Spleen (tissue), 11 donors: Measurements from ENCODE around the gene HSFX3. TPM values are rescaled to one million over a fixed set of nuclear protein-coding genes. Genes with fewer than 3 reads are reported as not detected.

Experiments used
- DNase-seq: peaks from one replicate; pipeline ENCODE4 v3.0.0-alpha.2; 2020
- H3K27ac ChIP-seq, 8 donors: fragments of 200-600 bp; sonication (generic) in 7 of 8; 1 replicate in 4 of 8; 2 replicates in 4 of 8; pipeline versions ENCODE4 v1.5.0 to v1.8.0; 2016 to 2021; ENCODE audit warnings: inconsistent platforms in 4 of 8, mild to moderate bottlenecking in 4 of 8, moderate library complexity in 1 of 8
- H3K27me3 ChIP-seq, 7 donors: fragments of 200-600 bp; sonication (generic) in 6 of 7; replicated peaks in 1 of 7; 1 replicate in 4 of 7; 2 replicates in 3 of 7; pipeline versions ENCODE4 v1.5.0 to v1.8.0; 2016 to 2021; ENCODE audit warnings: inconsistent platforms in 3 of 7, mild to moderate bottlenecking in 1 of 7
- H3K36me3 ChIP-seq, 6 donors: fragments of 200-600 bp; sonication (generic) in 5 of 6; 1 replicate in 4 of 6; 2 replicates in 2 of 6; pipeline versions ENCODE4 v1.5.0 to v1.8.0; 2016 to 2021; ENCODE audit warnings: inconsistent platforms in 2 of 6
- H3K4me1 ChIP-seq, 6 donors: fragments of 200-600 bp; sonication (generic) in 5 of 6; 1 replicate in 3 of 6; 2 replicates in 3 of 6; pipeline versions ENCODE4 v1.5.0 to v1.8.0; 2016 to 2021; ENCODE audit warnings: inconsistent platforms in 3 of 6
- H3K4me3 ChIP-seq, 8 donors: fragments of 200-600 bp; sonication (generic) in 7 of 8; 1 replicate in 4 of 8; 2 replicates in 4 of 8; pipeline versions ENCODE4 v1.5.0 to v1.8.0; 2016 to 2021; ENCODE audit warnings: inconsistent platforms in 4 of 8, mild to moderate bottlenecking in 4 of 8, moderate library complexity in 2 of 8
- H3K9me3 ChIP-seq, 8 donors: fragments of 200-600 bp; sonication (generic) in 7 of 8; 1 replicate in 4 of 8; 2 replicates in 4 of 8; pipeline versions ENCODE4 v1.5.0 to v1.8.0; 2016 to 2021; ENCODE audit warnings: inconsistent platforms in 4 of 8
- POLR2A ChIP-seq, 3 donors: fragments of 450-650 bp; IDR thresholded peaks; one replicate each; pipeline ENCODE4 v1.5.1; 2017; ENCODE audit warnings: antibody characterized with exemption in 3 of 3, mild to moderate bottlenecking in 1 of 3
- POLR2AphosphoS5 ChIP-seq, 3 donors: sonication (generic); formaldehyde crosslinking; IDR thresholded peaks; one replicate each; pipeline ENCODE4 v1.5.1; 2017; ENCODE audit warnings: antibody characterized with exemption in 3 of 3
- WGBS, 5 donors: extraction: QIAGEN DNeasy Blood & Tissue Kit in 3 of 5; methylation state at CpG; one replicate each; pipeline versions ENCODE4 v1.1.5 to v1.1.7; 2013 to 2018; 5-methylcytosine and 5-hydroxymethylcytosine counted together
- intact Hi-C: fragments of 100-400 bp; cut with DNase I; formaldehyde crosslinking; loops from one replicate; pipeline ENCODE4 v1.15.0; 2023; ENCODE audit warnings: low total_unique reads
- polyA plus RNA-seq, 3 donors: library from polyadenylated mRNA; stranded (reverse); fragments of 200-250 nt; gene quantifications; one replicate each; pipeline ENCODE4 v1.2.1, GENCODE V29; 2013
- total RNA-seq, 7 donors: library from RNA; depleted of rRNA in 3 of 7; stranded (reverse); fragments of >200 nt in 3 of 7; fragmentation: NEBNext Ultra II Directional in 4 of 7; extraction: Animal tissue kit (Norgen Biotek cat#: 25700) in 4 of 7; gene quantifications; one replicate each; pipeline versions ENCODE4 v1.1.0 to v1.2.1, GENCODE V29; 2016 to 2021
- TF ChIP-seq, protein P1 (sequence below), 11 experiments: fragments of 200-600 bp in 7 of 11; fragments of 450-650 bp in 4 of 11; sonication (generic) in 4 of 11; IDR thresholded peaks in 8 of 11; conservative IDR thresholded peaks in 3 of 11; 1 replicate in 7 of 11; 2 replicates in 4 of 11; pipeline versions ENCODE4 v1.4.0 to v1.8.0; 2016 to 2021; ENCODE audit warnings: antibody characterized with exemption in 11 of 11, inconsistent platforms in 4 of 11, mild to moderate bottlenecking in 1 of 11
- donor health status: healthy with polysubstance abuse.
- donor health status: DM: no; HTN: no; CAD: no; lungs with moderate emphysema.
- donor health status: DM: no; HTN: no; CAD: no.
- donor health status: Bipolar disorder and iron deficiency.
- donor health status: healthy.
- donor health status: DM: no; HTN: no; CAD: no.
- donor health status: DM: yes; HTN: yes; CAD: no.

HSFX3 gene
- total and polyA plus RNA-seq, 10 donors = 0.11 TPM; not detected in 9

DNA sequence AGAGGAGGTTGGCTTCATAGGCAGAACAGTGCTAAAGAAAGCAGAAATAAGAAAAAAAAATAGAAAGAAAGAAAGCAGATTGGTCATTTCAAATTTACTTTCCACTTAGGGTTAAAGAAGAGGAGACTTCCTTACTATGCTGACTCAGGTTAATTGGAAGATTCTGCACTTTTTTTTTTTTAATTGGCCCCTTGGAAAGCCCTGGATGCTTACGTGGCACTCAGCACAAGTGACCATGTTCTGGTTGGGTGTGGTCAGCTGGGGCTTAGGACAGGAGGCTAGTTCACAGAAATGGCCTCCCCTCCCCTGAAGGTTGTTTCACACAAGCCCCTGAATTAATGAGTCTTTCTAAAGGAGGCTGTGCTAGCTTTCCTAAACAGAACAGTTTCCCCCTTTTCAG, 23.0 kb upstream of the HSFX3 start:
- Histone ChIP-seq H3K4me1 (no peaks in the 10 kb centered on the region), H3K9me3 (no peaks in the 10 kb centered on the region), H3K27me3 (no peaks in the 10 kb centered on the region), H3K36me3 (no peaks in the 10 kb centered on the region), H3K4me3 (no peak overlapping the region), H3K27ac (no peak overlapping the region)
- 38 to 52% (median 43%) methylated on average over 1 of the region's 1 CpG; no CpG with 5 or more reads in 1 of the 5 donors for WGBS, 5 donors
- DNase-seq = no peak
- intact Hi-C loops = no loop called here
- no peak for TF ChIP-seq POLR2A (IDR thresholded peaks at IDR 0.05)
- no peak for TF ChIP-seq POLR2AphosphoS5 (IDR thresholded peaks at IDR 0.05)
- TF ChIP-seq, protein P1, sequence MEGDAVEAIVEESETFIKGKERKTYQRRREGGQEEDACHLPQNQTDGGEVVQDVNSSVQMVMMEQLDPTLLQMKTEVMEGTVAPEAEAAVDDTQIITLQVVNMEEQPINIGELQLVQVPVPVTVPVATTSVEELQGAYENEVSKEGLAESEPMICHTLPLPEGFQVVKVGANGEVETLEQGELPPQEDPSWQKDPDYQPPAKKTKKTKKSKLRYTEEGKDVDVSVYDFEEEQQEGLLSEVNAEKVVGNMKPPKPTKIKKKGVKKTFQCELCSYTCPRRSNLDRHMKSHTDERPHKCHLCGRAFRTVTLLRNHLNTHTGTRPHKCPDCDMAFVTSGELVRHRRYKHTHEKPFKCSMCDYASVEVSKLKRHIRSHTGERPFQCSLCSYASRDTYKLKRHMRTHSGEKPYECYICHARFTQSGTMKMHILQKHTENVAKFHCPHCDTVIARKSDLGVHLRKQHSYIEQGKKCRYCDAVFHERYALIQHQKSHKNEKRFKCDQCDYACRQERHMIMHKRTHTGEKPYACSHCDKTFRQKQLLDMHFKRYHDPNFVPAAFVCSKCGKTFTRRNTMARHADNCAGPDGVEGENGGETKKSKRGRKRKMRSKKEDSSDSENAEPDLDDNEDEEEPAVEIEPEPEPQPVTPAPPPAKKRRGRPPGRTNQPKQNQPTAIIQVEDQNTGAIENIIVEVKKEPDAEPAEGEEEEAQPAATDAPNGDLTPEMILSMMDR (IDR thresholded peaks at IDR 0.05 in 8 of 11, conservative IDR thresholded peaks at IDR 0.05 in 3 of 11) = no peak

DNA sequence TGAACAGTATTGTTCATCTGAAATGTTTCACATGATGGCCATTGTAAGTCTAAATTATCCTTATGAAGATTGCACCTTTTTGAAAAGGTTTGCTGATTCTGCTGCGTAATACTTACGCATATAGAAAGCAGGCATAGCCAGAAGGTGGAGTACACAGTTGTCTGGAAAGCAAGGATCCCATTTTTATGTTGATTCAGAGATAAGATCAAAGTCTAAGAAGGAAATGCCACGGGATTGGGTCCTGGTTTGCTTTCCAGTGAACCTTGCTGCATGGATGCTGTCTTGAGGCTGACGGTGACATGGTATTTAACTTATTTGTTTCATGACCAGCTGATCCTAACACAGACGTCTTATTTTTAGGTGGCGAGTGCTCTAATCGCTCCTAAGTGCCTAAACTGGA, 22.0 kb upstream of the HSFX3 start:
- Histone ChIP-seq H3K9me3 (no peaks in the 10 kb centered on the region), H3K36me3 (no peaks in the 10 kb centered on the region), H3K4me3 (no peak overlapping the region), H3K27me3 (no peaks in the 10 kb centered on the region), H3K4me1 (no peaks in the 10 kb centered on the region), H3K27ac (no peak overlapping the region)
- no peak for DNase-seq
- no peak for TF ChIP-seq POLR2AphosphoS5 (IDR thresholded peaks at IDR 0.05)
- 79 to 93% (median 84%) methylated on average over 7 of the region's 7 CpGs; no CpG with 5 or more reads in 1 of the 5 donors for WGBS, 5 donors
- intact Hi-C loops = no loop called here

DNA sequence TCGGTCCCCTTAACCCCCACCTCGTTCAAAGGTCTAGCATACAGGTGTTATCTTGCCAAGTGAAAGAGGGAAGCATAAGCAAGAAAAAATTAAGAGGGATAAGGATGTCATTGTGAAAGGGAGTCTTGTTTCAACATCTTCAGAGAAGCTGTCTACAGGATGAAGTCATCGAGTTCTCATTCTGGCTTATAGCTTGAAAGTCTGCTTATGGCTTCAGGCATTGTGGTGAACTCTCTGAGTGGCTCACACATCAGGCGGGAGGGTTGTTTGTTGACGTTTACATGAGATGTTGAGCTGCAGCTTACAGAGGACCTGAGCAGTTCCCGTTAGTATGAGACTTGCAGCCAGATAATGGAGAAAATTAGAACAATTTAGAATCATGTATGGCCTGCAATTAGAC, 20.9 kb upstream of the HSFX3 start:
- DNase-seq = no peak
- WGBS, 5 donors = 60 to 89% (median 74%) methylated on average over 6 of the region's 6 CpGs; no CpG with 5 or more reads in 1 of the 5 donors
- intact Hi-C loops = no loop called here
- no peak for TF ChIP-seq POLR2A (IDR thresholded peaks at IDR 0.05)
- no peak for TF ChIP-seq POLR2AphosphoS5 (IDR thresholded peaks at IDR 0.05)
- TF ChIP-seq, protein P1 (IDR thresholded peaks at IDR 0.05 in 8 of 11, conservative IDR thresholded peaks at IDR 0.05 in 3 of 11) = no peak
- no peaks in the 10 kb centered on the region for H3K36me3 ChIP-seq
- H3K9me3 ChIP-seq = no peaks in the 10 kb centered on the region
- no peaks in the 10 kb centered on the region for H3K4me1 ChIP-seq
- no peak overlapping the region for H3K4me3 ChIP-seq
- no peak overlapping the region for H3K27ac ChIP-seq
- H3K27me3 ChIP-seq = no peaks in the 10 kb centered on the region

DNA sequence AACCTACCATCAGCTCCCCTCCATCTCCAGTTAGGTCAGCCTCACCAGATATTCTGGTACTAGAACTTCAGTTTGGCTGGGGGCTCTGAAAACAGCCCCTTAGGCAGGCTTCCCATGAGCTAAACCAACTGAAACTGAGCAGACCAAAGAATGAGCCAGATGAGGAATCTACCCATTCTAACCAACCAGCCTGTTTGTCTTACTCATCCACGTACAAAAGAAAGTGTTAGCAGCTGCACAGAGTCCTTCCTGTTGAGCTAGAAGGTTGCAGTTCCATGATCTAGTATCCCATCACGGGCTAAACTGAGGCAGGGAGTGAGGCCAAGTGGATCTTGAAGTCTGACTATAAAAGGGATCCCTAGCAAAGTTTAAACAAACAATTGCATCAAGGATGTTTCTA, 20.0 kb upstream of the HSFX3 start:
- intact Hi-C loops = no loop called here
- no peak overlapping the region for H3K27ac ChIP-seq
- no peaks in the 10 kb centered on the region for H3K27me3 ChIP-seq
- TF ChIP-seq, protein P1 (IDR thresholded peaks at IDR 0.05 in 8 of 11, conservative IDR thresholded peaks at IDR 0.05 in 3 of 11) = no peak
- no peak for TF ChIP-seq POLR2A (IDR thresholded peaks at IDR 0.05)
- TF ChIP-seq POLR2AphosphoS5 (IDR thresholded peaks at IDR 0.05) = no peak
- H3K9me3 ChIP-seq = no peaks in the 10 kb centered on the region
- no peak for DNase-seq
- H3K4me3 ChIP-seq = no peak overlapping the region
- H3K4me1 ChIP-seq = no peaks in the 10 kb centered on the region
- H3K36me3 ChIP-seq = no peaks in the 10 kb centered on the region
- WGBS, 5 donors = 38 to 66% (median 54%) methylated on average over 2 of the region's 2 CpGs; no CpG with 5 or more reads in 1 of the 5 donors
